Head of caudate nucleus (tissue), 42 donors: Measurements from ENCODE around the gene ZDHHC1.

Source experiments
- DNase-seq, 42 donors: peaks; one replicate each; pipeline versions ENCODE4 v3.0.0 to v3.0.0-alpha.2; 2020 to 2021; ENCODE audit warnings: mixed read lengths in 7 of 42
- intact Hi-C: fragments of 100-400 bp; cut with DNase I; formaldehyde crosslinking; loops from one replicate; pipeline ENCODE4 v1.15.0; 2022

The ZDHHC1 gene

GRCh38 chr16:67451061-67451703 is 34.9 kb upstream of the ZDHHC1 start:
- intact Hi-C loops, result no loop called here
- peak in 6 of 42 donors; percentile 28 to 60 (median 34) for DNase-seq

- DNase-seq, result no peak
- intact Hi-C loops, result no loop called here
Measured at GRCh38 chr16:67449739-67450138, 33.5 kb upstream of the ZDHHC1 start.

- DNase-seq, result no peak
- intact Hi-C loops, result no loop called here
Measured at GRCh38 chr16:67449336-67449735, 33.1 kb upstream of the ZDHHC1 start.

- intact Hi-C loops, result no loop called here
- no peak for DNase-seq
Measured at GRCh38 chr16:67448580-67448979, 32.3 kb upstream of the ZDHHC1 start.

- intact Hi-C loops, result no loop called here
- peak in 16 of 42 donors; percentile 19 to 73 (median 40) for DNase-seq
Measured at GRCh38 chr16:67447508-67448076, 31.3 kb upstream of the ZDHHC1 start.

- intact Hi-C loops, result no loop called here
- DNase-seq, result no peak
Measured at GRCh38 chr16:67446968-67447507, 30.8 kb upstream of the ZDHHC1 start.

- intact Hi-C loops, result no loop called here
- DNase-seq, result peak in 1 of 42 donors; percentile 29
Measured at GRCh38 chr16:67445913-67446907, 29.9 kb upstream of the ZDHHC1 start.

- intact Hi-C loops, result no loop called here
- DNase-seq, result no peak
Measured at GRCh38 chr16:67445441-67445912, 29.2 kb upstream of the ZDHHC1 start.

GRCh38 chr16:67445126-67445426 is 28.8 kb upstream of the ZDHHC1 start:
- intact Hi-C loops, result no loop called here
- no peak for DNase-seq

- peak in 17 of 42 donors; percentile 11 to 66 (median 48) for DNase-seq
- intact Hi-C loops, result no loop called here
Measured at GRCh38 chr16:67444259-67445125, 28.2 kb upstream of the ZDHHC1 start.

GRCh38 chr16:67443265-67443664 is 27.0 kb upstream of the ZDHHC1 start:
- DNase-seq, result no peak
- intact Hi-C loops, result no loop called here

GRCh38 chr16:67442581-67443255 is 26.4 kb upstream of the ZDHHC1 start:
- intact Hi-C loops, result no loop called here
- no peak for DNase-seq

GRCh38 chr16:67441907-67442306 is 25.6 kb upstream of the ZDHHC1 start:
- intact Hi-C loops, result no loop called here
- no peak for DNase-seq

- intact Hi-C loops, result no loop called here
- DNase-seq, result peak in 26 of 42 donors; percentile 14 to 77 (median 46)
Measured at GRCh38 chr16:67441271-67441753, 25.0 kb upstream of the ZDHHC1 start.

- DNase-seq, result no peak
- intact Hi-C loops, result no loop called here
Measured at GRCh38 chr16:67438824-67439393, 22.6 kb upstream of the ZDHHC1 start.

GRCh38 chr16:67438098-67438791 is 22.0 kb upstream of the ZDHHC1 start:
- no peak for DNase-seq
- intact Hi-C loops, result no loop called here

- intact Hi-C loops, result no loop called here
Measured at GRCh38 chr16:67437513-67437912, 21.2 kb upstream of the ZDHHC1 start.

More at GRCh38 chr16:67437513-67437912, 21.2 kb upstream of the ZDHHC1 start:
- DNase-seq, result no peak
